SU-DHL-6 (cell line): Measurements from ENCODE around the gene PHYHD1.
A peak's percentile ranks its signal among the peaks of the same experiment; 100 is the strongest.

Experiments used
- H2AFZ ChIP-seq: fragments of 200-600 bp; sonication (generic); 2 replicates; pipeline ENCODE4 v1.6.1; 2014; ENCODE audit warnings: low read depth, mild to moderate bottlenecking, moderate library complexity, mixed read lengths, antibody characterized with exemption, low read length; ENCODE audit not compliant: severe bottlenecking
- H3F3A ChIP-seq: fragments of 200-600 bp; shearing (Covaris generic); 2 replicates; pipeline ENCODE4 v1.6.0; 2016; ENCODE audit warnings: antibody characterized with exemption, mild to moderate bottlenecking; ENCODE audit not compliant: insufficient read depth
- H3K27ac ChIP-seq: fragments of 200-600 bp; sonication (generic); 2 replicates; pipeline ENCODE4 v1.5.1; 2016; ENCODE audit warnings: low read depth, mild to moderate bottlenecking, low read length, moderate library complexity, mixed read lengths
- H3K27me3 ChIP-seq: fragments of 200-600 bp; sonication (generic), shearing (Covaris generic); 2 replicates; pipeline ENCODE4 v1.6.0; 2014; ENCODE audit warnings: mild to moderate bottlenecking, low read length
- H3K36me3 ChIP-seq: fragments of 200-600 bp; sonication (generic); 2 replicates; pipeline ENCODE4 v1.6.1; 2014; ENCODE audit warnings: mild to moderate bottlenecking, low read length, mixed read lengths
- H3K4me2 ChIP-seq: fragments of 300-600, 200-600 bp; shearing (Covaris generic), sonication (generic); 2 replicates; pipeline ENCODE4 v1.6.0; 2014; ENCODE audit warnings: low read length, low read depth, mild to moderate bottlenecking; ENCODE audit not compliant: poor library complexity, severe bottlenecking
- H3K4me3 ChIP-seq: fragments of 200-600 bp; sonication (generic); 2 replicates; pipeline ENCODE4 v1.5.1; 2014; ENCODE audit warnings: antibody characterized with exemption, low read length, mild to moderate bottlenecking, mixed read lengths; ENCODE audit not compliant: insufficient read depth, poor library complexity, severe bottlenecking
- H3K79me2 ChIP-seq: fragments of 200-600 bp; sonication (generic); 2 replicates; pipeline ENCODE4 v1.6.1; 2014; ENCODE audit warnings: mild to moderate bottlenecking, low read length, moderate library complexity; ENCODE audit not compliant: insufficient read depth
- H3K9ac ChIP-seq: fragments of 200-600 bp; sonication (generic); 2 replicates; pipeline ENCODE4 v1.7.0; 2014; ENCODE audit warnings: mild to moderate bottlenecking, low read length
- H3K9me2 ChIP-seq: fragments of 200-600 bp; sonication (generic); replicated peaks from 2 replicates; pipeline ENCODE4 v1.6.1; 2014; ENCODE audit warnings: low read length; ENCODE audit not compliant: insufficient read depth
- H3K9me3 ChIP-seq: fragments of 200-600 bp; sonication (generic); 2 replicates; pipeline ENCODE4 v1.6.1; 2014; ENCODE audit warnings: low read length, mixed read lengths; ENCODE audit not compliant: insufficient read depth
- H4K20me1 ChIP-seq: fragments of 200-600 bp; sonication (generic); 2 replicates; pipeline ENCODE4 v1.6.1; 2014; ENCODE audit warnings: low read depth, mild to moderate bottlenecking, antibody characterized with exemption, low read length, moderate library complexity, mixed read lengths
- CTCF ChIP-seq: fragments of 200-600 bp; sonication (generic); IDR thresholded peaks from one replicate; pipeline ENCODE4 v1.5.1; 2017; ENCODE audit warnings: antibody characterized with exemption, mild to moderate bottlenecking, low read length, moderate library complexity; ENCODE audit not compliant: insufficient read depth, poor library complexity, severe bottlenecking
- EZH2phosphoT487 ChIP-seq: fragments of 200-600 bp; sonication (generic), shearing (Covaris generic); conservative IDR thresholded peaks from 2 replicates; pipeline ENCODE4 v1.6.1; 2018; ENCODE audit warnings: mild to moderate bottlenecking, antibody characterized with exemption, low read length, moderate library complexity, mixed read lengths

PHYHD1 gene

DNA sequence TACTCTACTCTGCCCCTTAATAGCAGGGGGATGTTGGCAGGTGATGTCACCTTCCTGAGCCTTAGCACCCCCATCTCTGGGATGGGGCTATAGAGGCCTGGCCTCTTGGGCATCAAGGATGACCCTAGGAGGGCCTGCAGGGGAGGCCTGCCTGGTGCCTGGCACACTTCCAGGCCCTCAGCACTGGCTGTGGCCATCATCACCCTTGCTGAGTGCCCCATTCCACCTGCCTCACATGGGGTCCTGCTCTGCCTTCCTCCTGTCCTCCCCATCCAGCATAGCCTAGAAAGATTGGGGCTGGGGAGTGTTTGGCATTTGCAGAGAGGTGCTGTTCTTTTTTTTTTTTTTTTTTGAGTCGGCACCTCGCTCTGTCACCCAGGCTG lies 17.7 kb upstream of the PHYHD1 start:
- H3K4me2 ChIP-seq: no peak overlapping the region
- no peak for TF ChIP-seq EZH2phosphoT487
- no peak for TF ChIP-seq CTCF

GRCh38 chr9:128903871-128904620 lies 16.7 kb upstream of the PHYHD1 start:
- Histone ChIP-seq H3K79me2 (peaks cover 13% of the 10 kb centered on the region; the same call in 1 of the 2 replicates), H3K4me3 (no peak overlapping the region), H3K9me3 (no peaks in the 10 kb centered on the region), H3K4me2 (no peak overlapping the region), H3K9me2 (no peaks in the 10 kb centered on the region), H4K20me1 (no peaks in the 10 kb centered on the region), H2AFZ (no peak overlapping the region), H3K27me3 (no peaks in the 10 kb centered on the region), H3K27ac (no peak overlapping the region), H3F3A (no peaks in the 10 kb centered on the region), H3K9ac (no peak overlapping the region), H3K36me3 (no peaks in the 10 kb centered on the region)
- TF ChIP-seq CTCF: no peak

More for the DNA sequence above, 17.7 kb upstream of the PHYHD1 start:
- no peaks in the 10 kb centered on the region for H3K27me3 ChIP-seq
- H3K9me3 ChIP-seq: no peaks in the 10 kb centered on the region
- H3K79me2 ChIP-seq: peaks cover 13% of the 10 kb centered on the region; the same call in 1 of the 2 replicates
- no peaks in the 10 kb centered on the region for H3K9me2 ChIP-seq
- no peaks in the 10 kb centered on the region for H3K36me3 ChIP-seq
- no peak overlapping the region for H3K4me3 ChIP-seq
- H3F3A ChIP-seq: no peaks in the 10 kb centered on the region
- H2AFZ ChIP-seq: no peak overlapping the region
- H3K9ac ChIP-seq: peak overlapping the region; percentile 51
- peak overlapping the region; percentile 76 for H3K27ac ChIP-seq
- no peaks in the 10 kb centered on the region for H4K20me1 ChIP-seq

- no peaks in the 10 kb centered on the region for H3K9me3 ChIP-seq
- TF ChIP-seq EZH2phosphoT487 (no peak), CTCF (no peak)
- no peaks in the 10 kb centered on the region for H3K9me2 ChIP-seq
- no peaks in the 10 kb centered on the region for H3F3A ChIP-seq
- no peak overlapping the region for H3K9ac ChIP-seq
- no peak overlapping the region for H3K4me3 ChIP-seq
- H3K4me2 ChIP-seq: no peak overlapping the region
- peaks cover 15% of the 10 kb centered on the region; the same call in 1 of the 2 replicates for H3K79me2 ChIP-seq
- H3K27ac ChIP-seq: no peak overlapping the region
- no peaks in the 10 kb centered on the region for H4K20me1 ChIP-seq
- H3K36me3 ChIP-seq: no peaks in the 10 kb centered on the region
- H3K27me3 ChIP-seq: no peaks in the 10 kb centered on the region
- no peak overlapping the region for H2AFZ ChIP-seq
Observed at GRCh38 chr9:128905964-128906363, 14.8 kb upstream of the PHYHD1 start.
